Endothelial cell of umbilical vein (primary cell): ENCODE measurements around the gene SYAP1. TPM values are rescaled to one million over a fixed set of nuclear protein-coding genes. Genes with fewer than 3 reads are reported as not detected.

Experiments
- BruUV-seq: library from RNA; stranded (reverse); fragments of 400-500 nt; replicated peaks from 2 replicates; lab custom pipeline; 2021; lab: Mats Ljungman, UMichigan
- CTCF ChIA-PET: fragments of 300-600, 350-600 bp; sonication (Branson Sonifier 250); formaldehyde crosslinking; loops from one replicate; lab custom pipeline; 2021; ENCODE audit warnings: antibody characterized with exemption, inconsistent platforms; lab: Charles Lee
- POLR2A ChIA-PET: fragments of 300-600, 350-600 bp; sonication (Branson Sonifier 250); formaldehyde crosslinking; loops from one replicate; lab custom pipeline; 2021; ENCODE audit warnings: antibody characterized with exemption, inconsistent platforms; lab: Charles Lee
- DNase-seq: peaks from one replicate; pipeline ENCODE4 v3.0.0-alpha.2; 2011; ENCODE audit warnings: low read depth, low spot score
- FAIRE-seq: peaks from 2 replicates; lab custom pipeline; 2011; peaks lifted over from hg19 to GRCh38; lab: Jason Lieb, UNC
- H2AFZ ChIP-seq: 2 replicates; pipeline ENCODE4 v1.6.0; 2012; ENCODE audit warnings: low read depth, low read length, control low read depth, inconsistent platforms
- H3K27ac ChIP-seq: 2 replicates; pipeline ENCODE4 v1.5.1; 2011; ENCODE audit warnings: low read depth, mild to moderate bottlenecking, control low read depth, low read length, moderate library complexity; ENCODE audit not compliant: insufficient read depth
- H3K27me3 ChIP-seq, 2 experiments: 2 replicates each; pipeline versions ENCODE4 v1.6.0 to v1.6.1; 2011; ENCODE audit warnings: low read length in 2 of 2, mixed read lengths in 1 of 2; ENCODE audit not compliant: control insufficient read depth in 2 of 2, insufficient read depth in 2 of 2
- H3K36me3 ChIP-seq, 2 experiments: 2 replicates in 1 of 2; 3 replicates in 1 of 2; pipeline ENCODE4 v1.5.1; 2011; ENCODE audit warnings: low read length in 2 of 2, mild to moderate bottlenecking in 1 of 2, moderate library complexity in 1 of 2; ENCODE audit not compliant: control insufficient read depth in 2 of 2, insufficient read depth in 2 of 2; ENCODE audit errors: extremely low read depth in 1 of 2
- H3K4me1 ChIP-seq: 3 replicates; pipeline ENCODE4 v1.5.1; 2011; ENCODE audit warnings: mild to moderate bottlenecking, low read length; ENCODE audit not compliant: control insufficient read depth, insufficient read depth; ENCODE audit errors: extremely low read depth
- H3K4me2 ChIP-seq: 2 replicates; pipeline ENCODE4 v1.6.1; 2011; ENCODE audit warnings: low read length, control low read depth, mixed read lengths; ENCODE audit not compliant: insufficient read depth
- H3K4me3 ChIP-seq, 3 experiments: fragments of 200-600 bp in 1 of 3; sonication (generic), shearing (Covaris generic) in 1 of 3; replicated peaks in 1 of 3; 2 replicates each; pipeline ENCODE4 v1.5.1; 2011 to 2016; ENCODE audit warnings: control low read depth in 3 of 3, low read length in 3 of 3, mild to moderate bottlenecking in 2 of 3, inconsistent platforms in 1 of 3, low read depth in 1 of 3, moderate library complexity in 1 of 3; ENCODE audit not compliant: insufficient read depth in 1 of 3
- H3K79me2 ChIP-seq: 2 replicates; pipeline ENCODE4 v1.6.0; 2012; ENCODE audit warnings: low read length, inconsistent platforms; ENCODE audit not compliant: control insufficient read depth, insufficient read depth
- H3K9ac ChIP-seq: replicated peaks from 2 replicates; pipeline ENCODE3; 2011; ENCODE audit warnings: low read length, control low read depth; ENCODE audit not compliant: insufficient read depth; ENCODE audit errors: extremely low read depth
- H3K9me1 ChIP-seq: replicated peaks from 3 replicates; pipeline ENCODE4 v1.6.0; 2011; ENCODE audit warnings: mild to moderate bottlenecking, low read length; ENCODE audit not compliant: control insufficient read depth, insufficient read depth; ENCODE audit errors: extremely low read depth
- H3K9me3 ChIP-seq: replicated peaks from 2 replicates; pipeline ENCODE4 v1.5.1; 2012; ENCODE audit warnings: low read length, inconsistent platforms; ENCODE audit not compliant: control insufficient read depth, insufficient read depth
- H4K20me1 ChIP-seq: replicated peaks from 2 replicates; pipeline ENCODE3; 2011; ENCODE audit warnings: mild to moderate bottlenecking, low read length; ENCODE audit not compliant: control insufficient read depth, insufficient read depth; ENCODE audit errors: extremely low read depth
- CTCF ChIP-seq, 2 donors: IDR thresholded peaks; 1 replicate in 1 of 2; 2 replicates in 1 of 2; pipeline ENCODE4 v1.5.1; 2011; ENCODE audit warnings: low read length in 2 of 2, mild to moderate bottlenecking in 2 of 2, moderate library complexity in 2 of 2, control low read depth in 1 of 2, inconsistent platforms in 1 of 2, low read depth in 1 of 2; ENCODE audit not compliant: insufficient read depth in 1 of 2; ENCODE audit errors: extremely low read depth in 1 of 2
- EZH2 ChIP-seq: IDR thresholded peaks from 2 replicates; pipeline ENCODE4 v1.6.1; 2012; ENCODE audit warnings: borderline replicate concordance, low read depth, mild to moderate bottlenecking, moderate library complexity, low read length, inconsistent platforms; ENCODE audit not compliant: severe bottlenecking
- GATA2 ChIP-seq: IDR thresholded peaks from 2 replicates; pipeline ENCODE4 v1.7.0; 2011; ENCODE audit warnings: low read depth, mild to moderate bottlenecking, moderate library complexity, mixed read lengths, low read length; ENCODE audit not compliant: insufficient read length, insufficient read depth
- JUN ChIP-seq: IDR thresholded peaks from 2 replicates; pipeline ENCODE4 v1.6.1; 2011; ENCODE audit warnings: borderline replicate concordance, low read depth; ENCODE audit not compliant: insufficient read length, insufficient read depth
- MAX ChIP-seq: IDR thresholded peaks from 2 replicates; pipeline ENCODE4 v1.6.1; 2011; ENCODE audit not compliant: insufficient read depth, insufficient read length
- MYC ChIP-seq: IDR thresholded peaks from one replicate; pipeline ENCODE4 v1.6.1; 2011; ENCODE audit warnings: mild to moderate bottlenecking, low read depth, low read length
- POLR2A ChIP-seq: IDR thresholded peaks from 2 replicates; pipeline ENCODE4 v1.6.1; 2012; ENCODE audit warnings: low read depth, mild to moderate bottlenecking, control low read depth, low read length
- dilution Hi-C: fragments of 300-500 bp; cut with MboI; formaldehyde crosslinking; loops from one replicate; pipeline ENCODE4 v1.15.0; 2019; ENCODE audit warnings: low sequenced_read_pairs; ENCODE audit not compliant: extremely low pct_ligation_motif_present
- intact Hi-C: fragments of 100-400 bp; cut with micrococcal nuclease; formaldehyde crosslinking; loops from one replicate; pipeline ENCODE4 v1.10.0; 2022
- polyA plus RNA-seq, 4 experiments: library from polyadenylated mRNA; depleted of rRNA in 3 of 4; stranded (reverse) in 3 of 4; unstranded in 1 of 4; fragments of >200 nt; gene quantifications; 2 replicates each; pipeline versions ENCODE4 v1.2.1 to v1.2.3, GENCODE V29; 2011 to 2012; ENCODE audit warnings: missing spikeins in 1 of 4
- total RNA-seq: library from RNA; stranded (reverse); gene quantifications from 2 replicates; pipeline ENCODE4 v1.2.3, GENCODE V29; 2021

Gene SYAP1
- total and polyA plus RNA-seq, 2 donors (not counting 3 experiments of a cell fraction or from before 2014, with no cell fraction given) = 3.4 to 21.9 TPM

GRCh38 chrX:16730450-16730849 is 11.0 kb downstream of the SYAP1 start:
- H3K4me3 ChIP-seq = no peak overlapping the region
- FAIRE-seq = no peak
- no peaks in the 10 kb centered on the region for H3K27me3 ChIP-seq
- intact Hi-C loops = no loop called here
- TF ChIP-seq JUN = no peak
- DNase-seq = no peak
- H3K9me3 ChIP-seq = no peaks in the 10 kb centered on the region
- no peak overlapping the region for H3K4me2 ChIP-seq
- H3K36me3 ChIP-seq = no peaks in the 10 kb centered on the region
- peaks cover 6% of the 10 kb centered on the region for H3K4me1 ChIP-seq
- H3K27ac ChIP-seq = no peak overlapping the region
- H3K79me2 ChIP-seq = peaks cover 2% of the 10 kb centered on the region
- CTCF ChIA-PET = no interaction called here
- dilution Hi-C loops = no loop called here
- BruUV-seq = no TSS peak
- no peaks in the 10 kb centered on the region for H3K9me1 ChIP-seq
- POLR2A ChIA-PET = no interaction called here
- H3K9ac ChIP-seq = no peak overlapping the region
- H4K20me1 ChIP-seq = no peaks in the 10 kb centered on the region
- no peak overlapping the region for H2AFZ ChIP-seq

GRCh38 chrX:16733013-16733412 is 13.6 kb downstream of the SYAP1 start:
- FAIRE-seq (peak; percentile 15), DNase-seq (peak; percentile 2)
- peaks cover 0 to 4% of the 10 kb centered on the region in 2 experiments for H3K36me3 ChIP-seq
- no peaks in the 10 kb centered on the region for H4K20me1 ChIP-seq
- no peaks in the 10 kb centered on the region for H3K9me3 ChIP-seq
- no peak overlapping the region for H3K27ac ChIP-seq
- H3K9me1 ChIP-seq = no peaks in the 10 kb centered on the region
- no peak overlapping the region for H3K4me3 ChIP-seq
- ChIA-PET CTCF (no interaction called here), POLR2A (no interaction called here)
- H3K27me3 ChIP-seq = no peaks in the 10 kb centered on the region
- H3K4me1 ChIP-seq = peaks cover 6% of the 10 kb centered on the region
- no peak overlapping the region for H3K9ac ChIP-seq
- dilution Hi-C loops (no loop called here), intact Hi-C loops (no loop called here)
- H3K79me2 ChIP-seq = peaks cover 2% of the 10 kb centered on the region
- TF ChIP-seq CTCF (IDR thresholded peaks at IDR 0.05; ENCODE audit: extremely low read depth in 1 of 2, insufficient read depth in 1 of 2, low read depth in 1 of 2, low read length in 2 of 2) (no peak), POLR2A (no peak), EZH2 (no peak), GATA2 (peak; percentile 42), MAX (no peak), MYC (no peak)
- H3K4me2 ChIP-seq = no peak overlapping the region
- no peak overlapping the region for H2AFZ ChIP-seq
- BruUV-seq = no TSS peak
